SH-SY5Y (cell line): Measurements from ENCODE around the gene ADAMTS6.

Source experiments
- GATA2 ChIP-seq: IDR thresholded peaks from 2 replicates; pipeline ENCODE4 v1.6.1; 2011; ENCODE audit warnings: mild to moderate bottlenecking, low read depth, low read length
- GATA3 ChIP-seq: IDR thresholded peaks from 2 replicates; pipeline ENCODE4 v1.6.1; 2011; ENCODE audit warnings: low read depth, mild to moderate bottlenecking, low read length, moderate library complexity

The ADAMTS6 gene

DNA sequence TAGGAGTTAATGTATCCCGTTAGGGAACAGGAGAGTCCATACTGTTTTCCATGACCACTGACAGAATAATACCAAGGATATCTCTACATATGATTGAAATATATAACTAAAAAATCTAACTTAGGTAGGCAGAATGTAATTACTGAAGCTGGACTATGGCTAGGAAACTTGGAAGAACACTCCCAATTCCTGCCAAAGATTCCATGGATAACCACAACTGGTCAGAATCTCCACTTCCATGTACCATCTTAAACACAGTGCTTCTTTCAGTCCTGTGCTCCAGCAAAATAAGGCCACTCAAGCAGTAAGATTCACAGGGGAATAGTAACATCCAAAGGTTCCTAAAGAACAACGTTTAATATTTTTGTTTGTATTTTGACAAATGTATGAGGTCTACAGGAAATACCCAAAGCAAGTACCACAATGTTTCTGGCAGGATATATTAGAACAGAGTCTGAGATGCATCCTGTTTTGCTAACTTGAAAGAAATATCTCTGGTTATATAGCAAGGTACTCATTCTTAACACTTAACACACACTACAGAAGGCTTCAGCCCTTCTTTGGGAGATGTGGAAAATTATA, 295.0 kb downstream of the ADAMTS6 start:
- no peak for TF ChIP-seq GATA3
- TF ChIP-seq GATA2: no peak

DNA sequence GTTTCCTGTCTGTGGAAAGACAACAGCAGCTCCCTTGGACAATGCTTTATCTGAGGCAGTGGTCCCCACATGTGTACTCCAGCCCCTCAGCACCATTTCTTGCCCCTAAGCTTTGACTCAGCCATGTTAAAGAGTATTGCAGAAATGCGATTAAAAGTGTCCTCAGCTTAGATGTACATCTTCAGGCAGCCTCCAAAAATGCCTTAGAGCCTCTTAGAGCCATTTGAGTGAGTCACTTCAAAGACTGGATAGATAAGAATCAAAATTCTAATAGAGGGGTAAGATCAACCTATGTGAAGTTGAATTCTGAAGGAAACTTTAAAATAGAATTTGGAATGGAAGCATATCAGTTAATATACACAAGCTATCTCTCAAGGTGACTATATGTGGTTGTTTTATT, 296.3 kb downstream of the ADAMTS6 start:
- TF ChIP-seq GATA3 (no peak), GATA2 (no peak)

DNA sequence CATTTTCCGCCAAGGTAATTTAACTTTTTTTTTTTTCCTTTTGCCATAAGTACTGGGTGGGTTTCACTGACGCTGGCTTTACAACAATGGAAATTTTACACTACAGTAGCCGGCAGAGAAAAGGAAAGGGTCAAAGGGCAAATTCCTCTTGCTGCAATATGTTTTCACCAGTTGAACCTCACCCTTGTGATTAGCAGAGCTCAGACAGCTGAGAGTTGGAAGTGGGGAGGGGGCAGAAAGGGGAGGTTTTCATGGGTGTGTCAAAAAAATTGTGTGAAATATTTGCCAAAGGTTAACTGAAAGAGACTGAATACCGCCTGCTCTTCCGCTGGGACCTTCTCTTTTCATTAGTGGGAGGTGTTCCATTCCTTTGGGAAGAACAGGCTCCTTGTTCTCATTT, 296.9 kb downstream of the ADAMTS6 start:
- TF ChIP-seq GATA2 (no peak), GATA3 (no peak)

DNA sequence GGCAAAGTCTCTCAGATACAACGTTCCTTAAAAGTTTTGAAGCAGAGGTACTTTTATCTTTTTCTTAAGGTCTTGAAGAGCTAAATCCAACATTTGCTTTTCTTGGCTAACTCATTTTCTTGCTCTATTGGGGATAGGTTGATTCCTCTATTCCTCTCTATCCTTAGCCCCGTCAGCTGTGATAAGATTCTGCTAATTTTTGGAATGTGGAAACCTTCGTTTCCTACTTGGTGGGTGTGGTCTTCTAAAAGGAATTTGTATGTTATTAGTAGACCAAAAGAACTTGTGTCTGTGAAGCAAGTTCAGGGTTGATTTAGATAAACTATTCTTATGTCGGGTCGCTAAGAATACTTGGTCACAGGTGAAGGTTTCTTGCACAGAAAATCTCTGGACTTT, 308.6 kb downstream of the ADAMTS6 start:
- no peak for TF ChIP-seq GATA2
- no peak for TF ChIP-seq GATA3

DNA sequence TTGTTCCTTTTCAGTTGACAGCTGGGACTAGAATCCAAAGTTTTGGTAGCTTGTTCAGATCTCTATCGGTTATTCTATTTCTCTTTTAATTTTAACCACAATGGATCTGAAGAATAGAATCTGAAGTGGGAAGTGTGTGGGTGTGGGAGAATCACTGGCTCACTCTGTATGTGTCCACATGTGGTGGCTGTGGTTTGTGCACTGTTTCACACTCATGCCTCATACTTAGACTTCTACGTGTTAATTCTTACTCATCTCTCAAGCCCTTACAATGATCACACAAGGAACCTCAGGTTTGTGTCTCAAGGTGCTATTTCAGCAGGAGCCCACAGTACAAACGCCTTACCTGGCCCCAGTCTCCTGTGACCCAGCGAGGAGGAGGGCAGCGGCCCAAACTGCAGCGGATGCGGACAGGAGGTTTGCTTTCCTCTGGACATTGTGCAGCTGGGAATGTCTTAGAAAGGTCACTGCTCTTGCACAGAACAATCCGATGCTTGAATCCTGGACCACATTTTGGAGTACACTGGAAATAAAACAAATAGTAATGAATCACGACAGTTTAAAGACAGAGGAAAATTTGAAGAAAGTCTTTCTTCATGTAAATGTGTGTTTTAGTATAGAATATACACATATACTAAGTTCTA, 309.1 kb downstream of the ADAMTS6 start:
- TF ChIP-seq GATA2 (no peak), GATA3 (no peak)

DNA sequence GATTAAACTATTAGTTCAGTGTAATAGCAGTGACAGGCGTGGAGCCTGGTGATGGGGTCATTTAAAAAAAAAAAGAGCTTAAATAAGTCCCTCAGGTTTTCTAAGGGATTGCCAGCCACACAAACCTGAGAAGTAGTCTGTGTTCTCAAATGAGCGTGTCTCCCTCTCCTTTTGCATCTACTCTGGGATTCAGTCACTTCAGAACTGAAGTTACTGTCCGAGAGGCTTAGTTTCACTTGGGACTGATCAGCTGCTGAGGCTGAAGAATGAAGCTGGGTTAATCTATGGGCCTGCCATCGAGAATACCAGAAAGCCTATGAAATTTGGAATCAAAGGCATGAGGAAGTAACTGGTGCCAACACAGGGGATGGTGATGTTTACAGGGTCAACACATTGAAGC, 310.1 kb downstream of the ADAMTS6 start:
- TF ChIP-seq GATA2: no peak
- no peak for TF ChIP-seq GATA3

DNA sequence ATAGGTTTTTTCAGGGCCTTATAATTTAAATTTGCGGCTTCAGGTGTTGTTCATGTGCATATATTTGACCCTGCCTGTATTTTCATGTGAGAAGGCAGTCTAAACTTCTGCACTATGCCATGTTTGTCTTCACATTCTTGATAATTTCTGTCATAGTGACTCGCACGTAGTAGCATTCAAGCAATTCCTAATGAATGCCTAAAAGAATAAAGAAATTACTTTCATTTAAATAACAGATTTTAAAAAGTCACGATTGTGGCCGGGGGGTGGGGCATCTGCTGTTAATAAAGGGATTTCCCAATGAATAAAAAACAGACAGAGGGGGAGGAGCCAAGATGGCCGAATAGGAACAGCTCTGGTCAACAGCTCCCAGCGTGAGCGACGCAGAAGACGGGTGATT, 318.0 kb downstream of the ADAMTS6 start:
- no peak for TF ChIP-seq GATA2

DNA sequence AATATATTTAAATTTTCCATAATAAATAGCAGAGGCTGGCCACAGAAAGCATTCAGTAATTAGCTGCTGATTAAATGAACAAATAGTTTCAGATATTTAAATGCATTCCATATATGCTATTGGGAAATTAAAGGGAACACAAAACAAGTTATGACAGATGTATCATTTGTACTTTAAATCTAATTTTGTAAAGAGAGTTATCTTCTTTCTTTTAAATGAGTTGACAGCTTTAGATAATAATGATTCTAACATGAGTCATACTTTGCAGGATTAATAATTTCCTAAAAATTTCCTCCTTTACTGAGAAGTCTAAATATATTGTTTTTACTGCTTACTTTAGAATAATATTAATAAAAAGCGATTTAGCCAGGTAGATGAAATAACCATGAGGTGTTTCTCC, 320.1 kb downstream of the ADAMTS6 start:
- TF ChIP-seq GATA3: no peak
- TF ChIP-seq GATA2: no peak

DNA sequence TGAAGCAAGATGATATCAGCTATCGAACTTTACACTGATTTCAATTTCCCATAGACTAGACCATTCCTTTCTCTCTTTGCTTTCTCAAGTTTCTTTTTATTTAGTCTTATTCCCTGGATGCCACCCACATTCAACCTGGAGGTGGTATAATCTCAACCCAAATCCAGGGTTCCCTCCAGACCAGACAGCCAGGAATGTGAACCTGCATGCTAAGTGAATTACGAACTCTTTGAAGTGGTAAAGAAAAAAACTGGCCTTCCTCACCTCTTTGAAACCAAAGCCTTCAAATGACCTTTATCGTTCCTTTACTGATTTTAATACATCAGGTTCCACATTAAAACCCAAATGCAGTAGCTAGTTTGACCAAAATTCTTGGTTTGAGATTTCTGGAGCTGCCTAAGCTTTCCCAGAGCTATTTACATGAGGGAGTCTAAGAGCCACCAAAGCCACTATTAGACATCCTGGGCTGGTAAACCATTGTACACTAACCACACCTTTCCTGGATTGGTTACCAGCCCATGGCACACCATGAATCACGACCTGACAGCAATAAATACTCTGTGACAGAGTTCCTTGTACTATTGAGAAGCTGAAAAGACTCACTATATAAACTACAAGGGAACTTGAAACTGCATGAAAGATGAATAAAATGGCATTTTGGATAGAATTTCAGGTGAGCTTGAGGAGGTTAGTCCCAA, 323.7 kb downstream of the ADAMTS6 start:
- TF ChIP-seq GATA3: no peak
- no peak for TF ChIP-seq GATA2

DNA sequence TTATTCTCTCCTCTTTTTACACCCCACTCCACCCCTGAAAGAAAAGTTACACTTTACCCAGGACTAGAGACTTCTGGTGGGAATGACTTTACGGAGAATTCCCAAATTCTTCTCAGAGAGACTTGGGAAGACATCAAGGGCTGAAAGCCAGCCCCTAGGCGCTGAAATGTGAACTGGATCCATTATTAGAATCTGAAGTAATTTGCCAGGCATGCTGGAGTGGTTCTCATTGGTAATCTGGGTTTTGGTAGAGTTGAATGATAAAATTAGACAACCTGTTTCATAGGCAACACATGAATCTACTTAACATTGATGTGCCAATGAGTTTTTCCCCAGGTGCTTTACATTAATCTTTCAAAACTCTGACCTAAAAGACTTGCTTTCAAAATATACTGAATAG, 324.8 kb downstream of the ADAMTS6 start:
- no peak for TF ChIP-seq GATA2
- TF ChIP-seq GATA3: no peak

DNA sequence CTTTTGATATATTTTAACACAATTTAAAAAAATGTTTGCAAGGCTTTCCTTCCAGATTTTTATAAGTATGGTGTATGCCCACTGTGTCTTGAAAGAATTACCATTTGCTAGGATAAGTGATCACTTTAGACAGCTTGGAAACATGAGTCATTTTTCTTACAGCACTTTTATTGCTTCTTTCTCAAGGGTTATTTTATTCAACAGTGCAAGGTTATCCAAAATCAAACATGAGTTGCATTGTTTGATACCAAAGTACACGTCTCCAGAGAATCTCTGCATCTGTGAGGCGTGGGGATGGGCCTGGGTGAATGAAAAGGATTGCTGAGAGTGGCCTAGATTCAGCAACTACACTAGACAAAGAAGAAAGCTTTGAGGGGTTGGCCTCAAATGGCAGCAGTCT, 329.6 kb downstream of the ADAMTS6 start:
- TF ChIP-seq GATA2: no peak
- TF ChIP-seq GATA3: no peak

DNA sequence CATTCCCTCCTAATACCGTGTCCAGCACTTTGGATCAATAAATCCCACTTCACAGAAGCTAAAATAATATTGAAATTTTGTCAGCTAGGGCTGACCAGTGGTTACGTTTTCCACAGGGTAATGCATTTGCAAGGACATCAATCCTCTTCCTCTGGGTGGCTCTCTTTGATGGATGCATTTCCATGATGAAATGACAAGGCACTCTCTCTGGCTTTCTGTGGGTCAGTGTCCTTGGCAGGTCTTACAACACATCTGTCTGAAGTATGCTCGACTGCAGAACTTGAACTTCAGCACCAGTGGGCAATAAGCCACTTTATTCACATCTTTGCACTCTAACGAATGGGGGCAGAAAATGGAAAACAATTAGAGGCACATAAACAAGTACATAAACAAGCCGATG, 330.1 kb downstream of the ADAMTS6 start:
- TF ChIP-seq GATA2: no peak
- TF ChIP-seq GATA3: no peak

DNA sequence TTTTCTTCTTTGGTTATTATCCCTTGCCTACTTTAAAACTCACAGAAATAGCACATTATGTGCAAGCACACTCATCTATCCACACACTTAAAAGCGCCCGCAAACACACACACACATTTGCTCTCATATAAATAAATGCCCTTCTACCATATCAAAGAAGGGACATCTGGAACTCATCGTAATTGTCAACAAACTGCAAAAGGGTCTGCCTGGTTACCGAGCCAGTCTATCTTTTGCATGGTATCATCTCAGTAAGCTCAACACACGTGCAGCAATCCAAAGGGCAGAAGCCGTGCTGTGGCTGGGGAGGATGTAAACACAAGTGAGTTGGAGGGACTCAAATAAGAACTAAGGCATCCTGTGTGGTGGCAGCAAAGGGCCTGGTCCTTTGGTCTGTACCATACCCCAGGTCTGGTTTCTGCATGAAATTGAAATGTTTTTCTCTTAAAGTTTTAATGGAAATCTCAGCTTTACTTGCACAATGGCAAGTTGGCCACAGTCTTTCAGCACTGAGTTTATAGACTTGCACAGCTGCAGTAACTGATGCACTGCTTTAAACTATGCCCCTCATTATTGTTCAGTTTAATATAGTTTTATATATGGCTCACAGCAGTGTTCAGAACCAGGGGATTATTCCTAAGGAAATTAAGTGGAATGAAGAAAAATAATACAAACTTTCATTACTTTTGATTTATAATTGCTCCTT, 331.0 kb downstream of the ADAMTS6 start:
- TF ChIP-seq GATA2 (no peak), GATA3 (no peak)

DNA sequence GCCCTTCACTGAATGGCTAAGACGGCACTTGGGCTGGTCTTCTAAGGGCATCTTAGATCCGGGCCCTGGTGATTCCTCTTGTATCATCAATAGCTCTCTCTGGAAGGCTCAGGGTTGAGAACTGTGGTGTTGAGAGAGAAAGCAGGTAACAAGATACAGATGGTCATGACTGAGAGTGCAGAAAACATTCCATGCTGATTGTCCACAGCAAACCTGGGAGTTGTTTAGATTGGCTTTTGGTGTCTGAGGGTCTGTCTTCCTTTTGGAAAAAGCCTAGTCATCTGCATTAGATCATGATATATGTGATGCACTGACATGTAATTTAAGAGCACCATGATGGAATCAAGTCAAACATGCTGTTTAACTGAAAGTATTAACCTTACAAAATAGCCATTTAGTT, 331.9 kb downstream of the ADAMTS6 start:
- TF ChIP-seq GATA2 (no peak), GATA3 (no peak)
